NCI-H524 treated with DMSO at 0.1 percent for 48 hours (cell line): Measurements from ENCODE around the gene CERS4.
"Not testable (repeated sequence)": the region's sequence is repeated elsewhere in the genome, so short reads cannot be mapped to it uniquely, and the experiment has no call there.

Experiments
- DNase-seq: peaks from one replicate; lab custom pipeline; 2025; lab: John Stamatoyannopoulos, UW

Gene CERS4, protein sequence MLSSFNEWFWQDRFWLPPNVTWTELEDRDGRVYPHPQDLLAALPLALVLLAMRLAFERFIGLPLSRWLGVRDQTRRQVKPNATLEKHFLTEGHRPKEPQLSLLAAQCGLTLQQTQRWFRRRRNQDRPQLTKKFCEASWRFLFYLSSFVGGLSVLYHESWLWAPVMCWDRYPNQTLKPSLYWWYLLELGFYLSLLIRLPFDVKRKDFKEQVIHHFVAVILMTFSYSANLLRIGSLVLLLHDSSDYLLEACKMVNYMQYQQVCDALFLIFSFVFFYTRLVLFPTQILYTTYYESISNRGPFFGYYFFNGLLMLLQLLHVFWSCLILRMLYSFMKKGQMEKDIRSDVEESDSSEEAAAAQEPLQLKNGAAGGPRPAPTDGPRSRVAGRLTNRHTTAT

DNA sequence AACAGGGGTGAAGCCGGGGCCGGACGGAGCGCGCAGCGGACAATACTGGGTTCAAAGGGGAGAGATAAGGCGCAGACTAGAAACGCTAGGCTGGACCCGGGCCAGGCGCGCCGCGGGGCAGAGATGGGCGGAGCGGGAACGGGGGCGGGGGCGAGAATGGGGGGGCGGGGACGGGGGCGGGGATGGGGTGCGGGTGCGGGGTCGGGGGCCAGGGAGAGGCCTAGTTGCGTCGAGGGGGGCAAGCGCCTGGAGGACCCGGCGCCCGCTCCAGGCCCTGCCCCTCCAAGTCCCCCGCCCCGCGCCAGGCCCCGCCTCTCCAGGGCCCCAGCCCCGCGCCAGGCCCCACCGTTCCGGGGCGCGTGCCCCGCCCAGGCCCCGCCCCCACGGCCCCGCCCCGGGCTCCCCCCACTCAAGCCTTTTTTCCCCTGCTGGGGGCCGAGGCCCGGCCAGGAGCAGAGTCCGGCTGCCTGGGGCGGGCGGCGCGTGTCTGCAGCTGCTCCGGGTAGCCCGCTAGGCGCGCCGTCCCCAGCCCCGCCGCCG lies at the start of gene CERS4:
TSS of gene CERS4 (plus strand) at position 449 of the 540 bp plus-strand sequence. CDS start 41,707 bp downstream, outside the sequence.
- DNase-seq, result no peak

DNA sequence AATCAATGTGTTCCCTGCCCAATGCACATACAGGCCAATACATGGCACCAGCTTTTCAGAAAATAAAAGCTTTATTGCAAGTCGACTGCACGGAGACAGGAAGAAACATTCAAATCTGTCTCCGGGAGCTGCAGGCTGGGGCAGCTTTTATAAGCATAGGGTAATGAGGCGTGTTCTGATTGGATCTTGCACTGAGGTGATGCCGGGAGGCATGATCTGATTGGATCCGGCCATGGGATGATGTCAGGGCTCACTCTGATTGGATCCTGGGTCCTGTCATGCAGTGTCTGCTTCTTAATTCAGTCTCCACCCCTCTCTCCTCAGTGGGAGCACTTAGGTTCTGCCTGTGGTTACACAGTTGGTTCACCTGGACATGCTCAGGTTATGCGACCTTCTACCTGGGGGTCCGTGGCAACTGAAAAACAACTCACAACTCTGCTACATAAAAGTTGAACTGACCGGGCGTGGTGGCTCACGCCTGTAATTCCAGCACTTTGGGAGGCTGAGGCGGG lies 48.0 kb upstream of the CERS4 start:
- no peak for DNase-seq

DNA sequence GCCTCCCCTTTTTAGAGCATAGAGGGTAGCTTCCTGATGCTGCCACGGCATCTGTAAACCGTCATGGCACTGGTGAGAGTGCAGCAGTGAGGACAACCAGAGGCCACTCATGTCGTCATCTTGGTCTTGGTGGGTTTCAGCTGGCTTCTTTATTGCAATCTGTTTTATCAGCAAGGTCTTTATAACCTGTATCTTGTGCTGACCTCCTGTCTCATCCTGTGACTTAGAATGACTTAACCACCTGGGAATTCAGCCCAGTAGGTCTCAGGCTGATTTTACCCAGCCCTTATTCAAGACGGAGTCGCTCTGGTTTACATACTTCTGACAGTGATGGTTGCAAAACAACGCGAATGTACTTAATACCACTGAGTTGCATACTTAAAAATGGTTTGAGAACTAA lies 45.4 kb upstream of the CERS4 start:
- no peak for DNase-seq

DNA sequence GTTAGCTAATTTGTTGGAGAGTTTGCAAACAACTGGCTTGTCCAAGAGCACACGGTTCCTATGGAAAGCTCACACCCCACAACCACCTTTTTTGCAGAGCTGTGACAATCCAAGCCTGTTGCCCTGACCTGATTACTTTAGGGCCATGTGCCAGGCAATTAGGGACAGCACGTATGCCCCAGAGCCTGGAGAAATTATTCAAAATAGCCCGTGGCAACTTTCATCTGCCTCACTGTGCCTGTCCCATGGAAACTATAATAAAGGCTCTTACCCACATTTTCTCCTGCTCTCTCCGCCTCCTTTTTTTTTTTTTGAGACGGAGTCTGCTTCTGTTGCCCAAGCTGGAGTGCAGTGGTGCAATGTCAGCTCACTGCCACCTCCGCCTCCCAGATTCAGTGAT lies 41.2 kb upstream of the CERS4 start:
- DNase-seq, result no peak

DNA sequence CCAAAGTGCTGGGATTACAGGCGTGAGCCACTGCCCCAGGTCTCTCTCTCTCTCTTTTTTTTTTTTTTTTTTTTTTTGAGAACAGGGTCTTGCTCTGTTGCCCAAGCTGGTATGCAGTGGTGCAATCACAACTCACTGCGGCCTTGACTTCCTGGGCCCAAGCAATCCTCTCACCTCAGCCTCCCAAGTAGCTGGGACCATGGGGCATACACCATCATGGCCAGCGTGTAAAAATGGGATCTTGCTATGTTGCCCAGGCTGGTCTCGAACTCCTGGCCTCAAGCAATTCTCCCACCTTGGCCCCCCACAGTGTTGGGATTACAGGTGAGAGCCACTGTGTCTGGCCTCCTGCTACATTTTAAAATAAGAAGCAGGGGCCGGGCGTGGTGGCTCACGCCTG lies 40.6 kb upstream of the CERS4 start:
- DNase-seq, result no peak

DNA sequence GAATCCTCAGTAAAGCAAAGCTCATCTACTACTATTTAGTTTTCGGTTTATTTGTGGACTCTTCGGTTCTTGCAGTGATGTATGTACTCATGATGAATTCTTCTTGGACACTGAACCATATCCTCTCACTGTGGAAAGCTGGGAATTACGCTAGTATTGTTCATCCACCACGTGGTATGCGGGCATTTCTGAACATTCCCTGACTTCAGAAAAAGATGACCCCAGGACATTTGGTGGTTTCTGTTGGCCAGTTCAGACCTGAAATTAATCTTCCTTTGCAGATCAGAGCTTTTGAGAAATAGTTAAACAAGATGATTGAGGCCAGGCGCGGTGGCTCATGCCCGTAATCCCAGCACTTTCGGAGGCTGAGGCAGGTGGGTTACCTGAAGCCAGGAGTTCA lies 34.5 kb upstream of the CERS4 start:
- DNase-seq, result no peak

DNA sequence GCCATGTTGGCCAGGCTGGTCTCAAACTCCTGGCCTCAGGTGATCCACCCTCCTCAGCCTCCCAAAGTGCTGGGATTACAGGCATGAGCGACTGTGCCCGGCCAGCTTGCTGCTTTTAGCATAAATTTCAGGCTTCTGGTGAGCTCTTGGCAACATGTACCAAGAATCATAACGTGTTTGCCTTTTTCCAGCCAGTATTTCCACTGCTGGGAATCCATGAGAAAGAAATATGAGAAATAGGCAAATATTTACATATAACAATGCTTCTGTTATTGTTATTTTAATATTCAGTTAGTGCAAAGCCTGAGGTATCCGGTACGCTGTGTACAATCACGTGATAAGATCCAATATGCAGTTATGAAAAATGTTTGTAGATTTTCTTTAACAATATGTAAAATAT lies 29.2 kb upstream of the CERS4 start:
- DNase-seq, result no peak

DNA sequence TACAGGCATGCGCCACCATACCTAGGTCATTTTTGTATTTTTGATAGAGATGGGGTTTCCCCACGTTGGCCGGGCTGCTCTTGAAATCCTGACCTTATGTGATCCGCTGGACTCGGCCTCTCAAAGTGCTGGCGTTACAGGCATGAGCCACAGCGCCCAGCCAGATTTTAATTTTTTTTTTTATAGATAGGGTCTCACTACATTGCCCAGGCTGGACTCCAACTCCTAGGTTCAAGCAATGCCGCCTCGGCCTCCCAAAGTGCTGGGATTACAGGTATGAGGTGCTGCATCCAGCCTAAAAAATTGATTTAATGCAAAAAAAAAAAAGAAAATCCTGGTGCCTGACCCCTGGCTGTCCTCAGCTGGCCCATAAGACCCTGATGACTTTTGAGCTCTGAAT lies 24.9 kb upstream of the CERS4 start:
- no peak for DNase-seq

DNA sequence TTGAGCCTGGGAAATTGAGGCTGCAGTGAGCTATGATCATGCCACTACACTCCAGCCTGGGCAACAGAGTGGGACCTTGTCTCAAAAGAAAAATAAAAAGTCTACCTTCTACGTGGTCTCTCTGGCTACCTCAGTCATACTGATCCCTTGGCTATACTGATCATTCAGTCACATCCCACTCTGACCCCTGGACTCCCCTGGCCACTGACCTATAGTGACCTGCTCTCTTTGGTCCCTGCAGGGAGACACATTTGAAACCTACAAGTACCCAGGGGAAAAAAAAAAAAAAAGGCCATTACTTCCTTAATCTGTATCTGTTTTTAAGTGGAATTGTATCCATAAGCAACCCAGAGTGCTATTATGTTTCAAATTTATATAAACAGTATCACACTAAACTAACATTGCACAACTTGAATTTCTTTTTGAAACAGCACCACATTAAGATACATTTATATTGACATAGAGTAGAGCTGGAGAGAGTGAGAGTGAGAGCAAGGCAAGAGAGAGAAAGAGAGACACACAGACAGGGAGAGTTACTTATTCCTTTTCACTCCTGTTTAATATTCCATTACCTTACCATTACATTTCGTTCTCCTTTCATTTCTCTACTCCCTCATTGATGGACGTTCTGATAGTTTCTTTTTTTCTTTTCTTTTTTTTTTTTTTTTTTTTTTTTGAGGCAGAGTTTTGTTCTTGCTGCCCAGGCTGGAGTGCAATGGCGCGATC lies 23.7 kb upstream of the CERS4 start:
- no peak for DNase-seq

DNA sequence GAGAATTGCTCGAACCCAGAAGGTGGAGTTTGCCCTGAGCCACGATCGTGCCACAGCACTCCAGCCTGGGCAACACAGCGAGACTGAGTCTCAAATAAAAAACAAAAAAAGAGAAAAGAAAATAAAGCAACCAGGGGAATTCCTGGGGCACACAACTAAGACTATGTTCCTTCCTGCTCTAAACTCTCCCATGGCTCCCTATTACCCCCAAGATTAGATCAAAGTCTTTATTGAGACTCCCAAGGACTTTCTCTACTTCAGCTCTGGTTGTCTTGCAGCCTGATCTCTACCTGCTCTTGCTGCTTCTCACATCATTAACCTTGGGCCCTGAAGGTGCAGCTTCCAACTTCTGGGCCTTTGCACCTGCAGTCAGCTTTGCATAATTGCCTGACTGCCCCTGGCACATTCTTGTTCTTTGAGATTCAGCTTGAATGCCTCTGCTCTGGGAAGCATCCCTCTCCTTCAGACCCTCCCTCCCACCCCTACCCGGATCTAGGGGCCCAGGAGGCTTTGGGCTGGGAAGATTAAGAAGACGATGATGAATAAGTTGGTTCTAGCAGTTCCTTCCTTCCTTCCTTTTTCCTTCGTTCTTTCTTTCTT lies 16.8 kb upstream of the CERS4 start:
- DNase-seq, result no peak

DNA sequence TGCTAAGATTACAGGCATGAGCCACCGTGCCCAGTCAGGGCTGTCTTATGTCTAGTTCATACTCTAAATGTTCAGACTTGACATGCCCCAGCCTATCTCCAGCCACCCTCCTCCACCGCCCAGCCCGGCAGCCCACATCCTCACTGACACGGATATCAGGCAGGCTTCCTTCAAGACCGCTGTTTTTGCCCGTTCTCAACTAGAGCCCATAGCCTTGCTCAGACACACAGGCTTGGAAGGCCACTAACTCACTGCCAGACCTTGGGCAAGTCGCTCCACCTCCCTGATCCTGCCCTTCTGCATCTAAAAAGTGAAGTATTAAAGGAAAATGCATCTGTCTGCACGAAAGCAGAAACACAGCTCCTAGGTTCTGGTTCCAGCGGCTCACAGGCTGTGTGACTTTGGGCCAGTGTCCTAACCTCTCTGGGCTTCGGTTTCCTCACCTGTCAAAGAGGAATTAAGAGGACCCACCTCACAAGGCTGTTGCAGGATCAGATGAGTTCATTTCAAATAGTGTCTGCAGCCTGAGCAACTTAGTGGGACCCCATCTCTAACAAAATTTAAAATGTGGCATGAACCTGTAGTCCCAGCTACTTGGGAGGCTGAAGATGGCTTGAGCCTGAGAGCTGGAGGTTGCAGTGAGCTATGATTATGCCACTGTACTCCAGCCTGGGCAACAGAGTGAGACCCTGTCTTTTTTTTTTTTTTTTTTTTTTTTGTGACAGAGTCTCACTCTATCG lies 14.5 kb upstream of the CERS4 start:
- DNase-seq, result no peak

DNA sequence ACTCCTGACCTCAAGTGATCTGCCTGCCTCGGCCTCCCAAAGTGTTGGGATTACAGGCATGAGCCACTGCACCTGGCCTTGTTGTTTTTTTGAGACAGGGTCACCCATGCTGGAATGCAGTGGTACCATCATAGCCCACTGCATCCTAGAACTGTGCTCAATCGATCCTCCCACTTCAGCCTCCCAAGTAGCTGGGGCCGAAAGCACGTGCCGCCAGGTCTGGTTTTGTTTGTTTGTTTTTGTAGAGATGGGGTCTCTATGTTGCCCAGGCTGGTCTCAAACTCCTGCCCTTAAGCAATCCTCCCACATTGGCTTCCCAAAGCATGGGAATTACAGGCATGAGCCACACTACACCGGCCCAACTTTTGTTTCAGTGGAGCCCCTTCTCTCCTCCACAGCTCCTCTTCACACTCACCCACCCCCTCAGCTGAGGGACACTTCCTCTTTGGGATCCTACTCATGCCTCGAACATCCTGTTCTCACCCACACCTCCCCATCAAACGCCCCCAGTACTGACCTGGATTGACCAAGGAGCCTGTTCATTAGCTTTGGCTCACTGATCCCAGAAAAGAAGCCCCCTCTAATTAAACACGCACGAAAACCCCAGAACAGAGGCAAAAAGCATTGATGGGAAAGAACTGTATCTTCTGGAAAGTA lies 12.8 kb upstream of the CERS4 start:
- DNase-seq, result no peak

DNA sequence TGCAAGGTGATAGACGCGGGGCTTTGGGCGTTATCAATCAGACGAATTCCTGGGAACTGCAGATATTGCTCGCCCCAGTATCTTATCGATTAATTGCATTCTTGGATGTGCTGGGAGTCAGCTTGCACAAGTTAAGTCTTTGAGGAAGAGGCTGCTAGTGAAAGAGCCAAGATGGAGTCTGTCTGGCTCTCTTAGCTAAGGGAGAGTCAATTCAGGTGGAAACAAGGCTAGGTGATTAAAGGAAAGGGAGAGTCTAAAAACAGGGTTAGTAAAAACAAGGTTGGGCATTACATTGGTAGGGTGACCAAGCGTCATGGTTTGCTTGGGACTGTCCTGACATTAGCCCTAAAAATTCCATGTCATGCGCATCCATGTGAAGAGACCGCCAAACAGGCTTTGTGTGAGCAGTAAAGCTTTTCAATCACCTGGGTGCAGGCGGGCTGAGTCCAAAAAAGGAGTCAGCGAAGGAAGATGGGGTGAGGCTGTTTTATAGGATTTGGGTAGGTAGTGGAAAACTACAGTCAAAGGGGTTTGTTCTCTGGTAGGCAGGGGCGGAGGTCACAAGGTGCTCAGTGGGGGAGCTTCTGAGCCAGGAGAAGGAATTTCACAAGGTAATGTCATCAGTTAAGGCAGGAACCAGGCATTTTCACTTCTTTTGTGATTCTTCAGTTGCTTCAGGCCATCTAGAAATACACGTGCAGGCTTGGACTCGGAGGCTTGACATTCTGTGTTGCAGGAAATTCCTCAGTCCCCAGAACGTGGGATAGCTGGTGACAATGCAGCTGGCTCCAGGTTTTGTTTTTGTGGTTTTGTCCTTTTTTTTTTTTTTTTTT lies 5.7 kb upstream of the CERS4 start:
- not testable (repeated sequence) for DNase-seq

DNA sequence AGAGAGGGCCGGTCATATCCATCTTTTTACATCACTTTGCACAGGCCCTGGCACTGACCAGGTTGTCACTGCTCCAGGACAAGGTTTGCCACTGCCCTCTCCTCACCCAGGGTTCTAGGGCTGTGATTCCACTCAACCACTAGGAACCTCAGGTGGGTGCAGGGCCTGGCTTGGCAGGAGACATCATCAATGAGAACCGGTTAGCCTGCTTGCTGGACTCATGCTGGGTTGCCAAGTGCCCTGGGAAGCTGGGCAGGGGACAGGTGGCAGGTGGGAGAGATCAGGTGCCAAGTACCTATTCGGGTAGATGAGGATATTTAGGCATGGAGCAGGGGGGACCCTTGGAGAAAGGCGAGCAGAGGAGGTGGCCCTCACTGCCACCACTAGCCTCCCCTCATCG lies 4.2 kb upstream of the CERS4 start:
- DNase-seq, result no peak

DNA sequence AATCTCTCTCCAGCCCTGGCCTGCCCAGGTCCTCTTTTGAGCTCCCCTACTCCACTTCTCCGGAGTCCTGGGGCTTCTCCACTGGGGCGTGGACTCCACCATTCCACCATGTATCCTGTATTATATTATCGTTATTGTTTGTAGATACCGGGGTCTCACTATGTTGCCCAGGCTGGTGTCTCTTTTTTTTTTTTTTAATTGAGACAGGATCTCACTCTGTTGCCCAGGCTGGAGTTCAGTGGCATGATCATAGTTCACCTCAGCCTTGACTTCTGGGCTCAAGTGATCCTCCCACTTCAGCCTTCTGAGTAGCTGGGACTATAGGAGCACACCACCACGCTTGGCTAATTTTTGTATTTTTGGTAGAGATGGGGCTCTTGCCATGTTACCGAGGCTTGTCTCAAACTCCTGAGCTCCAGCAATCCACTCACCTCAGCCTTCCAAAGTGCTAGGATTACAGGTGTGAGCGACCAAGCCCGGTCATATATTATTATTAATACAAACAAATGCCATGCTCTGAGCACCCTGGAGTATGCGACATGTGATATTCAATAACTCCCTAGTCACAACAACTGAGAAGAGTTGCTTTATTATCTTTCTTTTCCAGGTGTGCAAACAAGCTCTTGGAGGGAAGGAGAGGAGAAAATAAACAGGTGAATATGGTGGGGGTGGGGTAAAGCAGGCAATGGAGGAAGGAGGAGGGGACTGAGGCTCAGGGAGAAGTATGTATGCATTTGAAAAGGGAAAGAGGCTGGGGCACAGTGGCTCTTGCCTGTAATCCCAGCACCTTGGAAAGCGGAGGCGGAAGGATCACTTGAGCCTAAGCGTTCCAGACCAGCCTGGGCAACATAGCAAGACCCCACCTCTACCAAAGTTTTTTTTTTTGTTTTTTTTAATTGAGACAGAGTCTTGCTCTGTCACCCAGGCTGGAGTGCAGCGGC lies 2.8 kb upstream of the CERS4 start:
- no peak for DNase-seq

DNA sequence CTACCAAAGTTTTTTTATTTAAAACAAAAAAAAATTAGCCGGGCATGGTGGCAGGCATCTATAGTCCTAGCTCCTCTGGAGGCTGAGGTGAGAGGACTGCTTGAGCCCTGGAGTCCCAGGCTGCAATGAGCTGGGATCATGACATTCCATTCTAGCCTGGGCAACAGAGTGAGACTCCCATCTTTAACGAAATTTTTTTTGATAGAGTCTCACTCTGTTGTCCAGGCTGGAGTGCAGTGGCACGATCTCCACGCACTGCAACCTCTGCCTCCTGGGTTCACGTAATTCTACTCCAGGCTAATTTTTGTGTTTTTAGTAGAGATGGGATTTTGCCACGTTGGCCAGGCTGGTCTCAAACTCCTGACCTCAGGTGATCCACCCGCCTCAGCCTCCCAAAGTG lies 1.8 kb upstream of the CERS4 start:
- DNase-seq, result not testable (repeated sequence)

DNA sequence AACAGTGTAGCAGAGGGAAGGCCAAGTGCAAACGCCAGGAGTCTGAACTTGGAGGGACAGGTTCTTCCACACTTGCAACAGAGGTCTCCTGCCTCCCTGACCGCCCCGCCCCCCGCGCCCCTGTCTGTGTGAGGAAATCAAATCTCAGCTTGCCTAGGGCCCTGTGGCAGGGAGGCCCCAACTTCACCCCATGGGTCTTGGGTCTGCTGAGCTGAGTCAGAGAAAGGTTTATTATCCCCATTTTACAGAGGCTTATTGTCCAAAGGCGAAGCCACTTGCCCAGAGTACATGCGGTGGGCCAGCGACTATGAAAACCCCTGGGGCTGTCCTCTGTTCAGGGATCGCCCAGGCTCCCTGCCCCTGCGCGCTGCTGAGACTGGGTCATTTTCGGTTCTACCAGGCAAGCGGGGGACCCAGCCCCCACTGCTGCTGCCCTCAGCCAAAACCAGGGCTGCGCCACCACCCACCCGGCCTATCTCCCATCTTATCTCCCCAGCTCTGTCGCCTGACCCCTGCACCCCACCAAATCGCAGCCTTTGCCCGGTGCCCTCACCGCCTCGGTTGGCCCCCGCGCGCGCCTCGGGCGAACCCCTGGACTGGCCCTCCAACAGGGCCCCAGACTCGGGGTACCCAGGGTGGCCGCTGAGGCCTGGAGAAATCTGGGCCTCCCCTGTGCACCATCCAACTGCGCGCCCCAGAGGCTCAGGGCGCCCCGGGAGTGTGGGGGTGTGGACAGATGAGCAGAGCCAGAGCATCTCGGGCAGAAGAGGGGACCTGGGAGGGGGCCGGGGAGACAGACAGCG lies 850 bp upstream of the CERS4 start:
- DNase-seq, result no peak
